ENCODE measurements around the gene FREM2. TPM values are rescaled to one million over a fixed set of nuclear protein-coding genes. Genes with fewer than 3 reads are reported as not detected.

Gene FREM2
- total RNA-seq, 1 experiment from 2014 or later: 0.04 TPM

- H3K9me2 ChIP-seq (replicated peaks; ENCODE audit: low read length): no peaks in the 10 kb centered on the region
- no peak overlapping the region for H3K9ac ChIP-seq (ENCODE audit: low read length)
- H3K4me2 ChIP-seq (ENCODE audit: low read length): no peak overlapping the region
- no peaks in the 10 kb centered on the region for H3K9me3 ChIP-seq (ENCODE audit: low read length)
- H3F3A ChIP-seq (ENCODE audit: low read length, unreplicated experiment): no peaks in the 10 kb centered on the region
- CTCF ChIA-PET: no interaction called here
- DNase-seq (no peak), ATAC-seq (no peak)
- no peaks in the 10 kb centered on the region; the same call in 1 of the 2 replicates for H3K27me3 ChIP-seq (ENCODE audit: low read length)
- no peaks in the 10 kb centered on the region for H3K79me2 ChIP-seq (ENCODE audit: low read length)
- no peaks in the 10 kb centered on the region for H3K36me3 ChIP-seq (ENCODE audit: low read depth, low read length)
- H2AFZ ChIP-seq (ENCODE audit: low read length): no peak overlapping the region
- POLR2A ChIA-PET (ENCODE audit: unreplicated experiment): no interaction called here
- TF ChIP-seq CTCF (conservative IDR thresholded peaks at IDR 0.05; ENCODE audit: low read depth, low read length): no peak
- TF ChIP-seq EZH2 (IDR thresholded peaks at IDR 0.05; ENCODE audit: low read length, unreplicated experiment): no peak
- TF ChIP-seq EZH2phosphoT487 (IDR thresholded peaks at IDR 0.05; ENCODE audit: borderline replicate concordance, low read length): no peak
- no peak overlapping the region for H3K27ac ChIP-seq (ENCODE audit: low read length)
- no peaks in the 10 kb centered on the region for H3K4me1 ChIP-seq (ENCODE audit: insufficient read depth, low read length)
- intact Hi-C loops (cut with micrococcal nuclease): no loop called here
- H3K4me3 ChIP-seq (ENCODE audit: low read length): no peak overlapping the region
- BruUV-seq (replicated peaks): no TSS peak
- H4K20me1 ChIP-seq (ENCODE audit: low read length): no peaks in the 10 kb centered on the region
Observed at GRCh38 chr13:38803531-38803930, 116.7 kb downstream of the FREM2 start.

- intact Hi-C loops (cut with micrococcal nuclease): no loop called here
- no peak overlapping the region for H3K27ac ChIP-seq (ENCODE audit: low read length)
- no TSS peak for BruUV-seq (replicated peaks)
Observed at GRCh38 chr13:38804061-38804460, 117.2 kb downstream of the FREM2 start.

More at GRCh38 chr13:38804061-38804460, 117.2 kb downstream of the FREM2 start:
- Histone ChIP-seq H3K9me3 (ENCODE audit: low read length) (no peaks in the 10 kb centered on the region), H3K79me2 (ENCODE audit: low read length) (no peaks in the 10 kb centered on the region), H3K9me2 (replicated peaks; ENCODE audit: low read length) (no peaks in the 10 kb centered on the region), H3K9ac (ENCODE audit: low read length) (no peak overlapping the region), H3F3A (ENCODE audit: low read length, unreplicated experiment) (no peaks in the 10 kb centered on the region), H3K4me1 (ENCODE audit: insufficient read depth, low read length) (no peaks in the 10 kb centered on the region), H3K27me3 (ENCODE audit: low read length) (no peaks in the 10 kb centered on the region), H3K36me3 (ENCODE audit: low read depth, low read length) (no peaks in the 10 kb centered on the region), H3K4me3 (ENCODE audit: low read length) (no peak overlapping the region), H3K4me2 (ENCODE audit: low read length) (no peak overlapping the region), H4K20me1 (ENCODE audit: low read length) (no peaks in the 10 kb centered on the region), H2AFZ (ENCODE audit: low read length) (no peak overlapping the region)
- ChIA-PET POLR2A (ENCODE audit: unreplicated experiment) (no interaction called here), CTCF (no interaction called here)
- DNase-seq (no peak), ATAC-seq (no peak)
- TF ChIP-seq CTCF (conservative IDR thresholded peaks at IDR 0.05; ENCODE audit: low read depth, low read length): no peak
- TF ChIP-seq EZH2phosphoT487 (IDR thresholded peaks at IDR 0.05; ENCODE audit: borderline replicate concordance, low read length): no peak
- TF ChIP-seq EZH2 (IDR thresholded peaks at IDR 0.05; ENCODE audit: low read length, unreplicated experiment): no peak

Data from PC-3 (cell line).